ENCODE results near the gene PCCA. TPM values are rescaled to one million over a fixed set of nuclear protein-coding genes. Genes with fewer than 3 reads are reported as not detected.

PCCA gene
- total and polyA plus RNA-seq, 2 donors from 2014 or later = 86.2 to 222 TPM

DNA sequence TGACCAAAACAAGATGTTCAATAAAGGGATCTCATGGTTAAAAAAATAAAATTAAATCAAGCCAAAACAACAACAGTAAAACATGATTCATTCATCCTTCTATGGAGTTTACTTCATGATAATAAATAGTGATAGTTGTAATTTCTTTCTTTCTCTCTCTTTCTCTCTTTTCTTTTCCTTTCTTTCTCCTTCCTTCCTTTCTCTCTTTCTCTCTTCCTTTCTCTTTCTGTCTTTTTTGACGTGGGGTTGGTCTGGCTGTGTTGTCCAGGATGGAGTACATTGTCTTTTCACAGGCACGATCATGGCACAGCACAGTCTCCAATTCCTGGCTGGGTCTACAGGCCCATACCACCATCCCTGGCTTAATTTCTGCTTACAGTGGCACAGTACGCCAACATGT lies 29.1 kb upstream of the PCCA start:
- TF ChIP-seq, protein P1, sequence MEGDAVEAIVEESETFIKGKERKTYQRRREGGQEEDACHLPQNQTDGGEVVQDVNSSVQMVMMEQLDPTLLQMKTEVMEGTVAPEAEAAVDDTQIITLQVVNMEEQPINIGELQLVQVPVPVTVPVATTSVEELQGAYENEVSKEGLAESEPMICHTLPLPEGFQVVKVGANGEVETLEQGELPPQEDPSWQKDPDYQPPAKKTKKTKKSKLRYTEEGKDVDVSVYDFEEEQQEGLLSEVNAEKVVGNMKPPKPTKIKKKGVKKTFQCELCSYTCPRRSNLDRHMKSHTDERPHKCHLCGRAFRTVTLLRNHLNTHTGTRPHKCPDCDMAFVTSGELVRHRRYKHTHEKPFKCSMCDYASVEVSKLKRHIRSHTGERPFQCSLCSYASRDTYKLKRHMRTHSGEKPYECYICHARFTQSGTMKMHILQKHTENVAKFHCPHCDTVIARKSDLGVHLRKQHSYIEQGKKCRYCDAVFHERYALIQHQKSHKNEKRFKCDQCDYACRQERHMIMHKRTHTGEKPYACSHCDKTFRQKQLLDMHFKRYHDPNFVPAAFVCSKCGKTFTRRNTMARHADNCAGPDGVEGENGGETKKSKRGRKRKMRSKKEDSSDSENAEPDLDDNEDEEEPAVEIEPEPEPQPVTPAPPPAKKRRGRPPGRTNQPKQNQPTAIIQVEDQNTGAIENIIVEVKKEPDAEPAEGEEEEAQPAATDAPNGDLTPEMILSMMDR (IDR thresholded peaks at IDR 0.05; ENCODE audit: borderline replicate concordance, extremely low read depth, insufficient read depth) = no peak
- Histone ChIP-seq H3K9ac (ENCODE audit: low read length in 3 of 3) (no peak overlapping the region), H3K4me3 (ENCODE audit: low read length in 3 of 3) (no peak overlapping the region), H3K27ac (ENCODE audit: low read depth in 2 of 2, low read length in 2 of 2) (no peak overlapping the region), H3K9me3 (ENCODE audit: control insufficient read depth in 2 of 3, insufficient read depth in 1 of 3, low read length in 3 of 3) (no peaks in the 10 kb centered on the region), H3K4me1 (ENCODE audit: control insufficient read depth in 2 of 3, insufficient read depth in 2 of 3, low read depth in 1 of 3, low read length in 3 of 3) (no peaks in the 10 kb centered on the region), H3K36me3 (ENCODE audit: control insufficient read depth in 2 of 3, insufficient read depth in 3 of 3, low read length in 3 of 3) (no peaks in the 10 kb centered on the region), H3K27me3 (ENCODE audit: control insufficient read depth, insufficient read depth, low read length) (no peaks in the 10 kb centered on the region)
- DNase-seq (no peak), FAIRE-seq (no peak)
- intact Hi-C loops (cut with DNase I) = no loop called here

DNA sequence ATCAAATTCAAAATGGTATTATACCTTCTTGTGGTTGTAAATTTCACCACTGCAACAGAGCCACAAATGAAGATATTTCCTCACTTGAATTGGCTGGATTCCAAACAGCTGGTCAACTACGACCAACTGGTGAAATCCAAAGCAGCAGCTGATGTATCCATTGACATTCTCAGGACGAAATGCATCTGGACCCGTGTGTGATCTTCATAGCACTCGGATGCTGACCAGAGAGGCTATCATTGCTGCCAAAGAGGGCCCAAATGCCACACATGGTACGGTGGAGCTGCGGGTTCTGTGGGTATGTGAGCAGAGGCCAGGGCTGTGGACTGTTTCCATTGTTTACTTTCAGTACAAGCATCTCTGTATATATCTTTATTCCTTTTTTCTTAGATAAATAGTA lies 25.6 kb upstream of the PCCA start:
- no peaks in the 10 kb centered on the region for H3K9me3 ChIP-seq (ENCODE audit: control insufficient read depth in 2 of 3, insufficient read depth in 1 of 3, low read length in 3 of 3)
- no peaks in the 10 kb centered on the region for H3K27me3 ChIP-seq (ENCODE audit: control insufficient read depth, insufficient read depth, low read length)
- no peak for FAIRE-seq
- H3K4me3 ChIP-seq (ENCODE audit: low read length in 3 of 3) = no peak overlapping the region
- H3K36me3 ChIP-seq (ENCODE audit: control insufficient read depth in 2 of 3, insufficient read depth in 3 of 3, low read length in 3 of 3) = no peaks in the 10 kb centered on the region
- no peak overlapping the region for H3K9ac ChIP-seq (ENCODE audit: low read length in 3 of 3)
- intact Hi-C loops (cut with DNase I) = no loop called here
- TF ChIP-seq, protein P1 (IDR thresholded peaks at IDR 0.05; ENCODE audit: borderline replicate concordance, extremely low read depth, insufficient read depth) = no peak
- H3K4me1 ChIP-seq (ENCODE audit: control insufficient read depth in 2 of 3, insufficient read depth in 2 of 3, low read depth in 1 of 3, low read length in 3 of 3) = no peaks in the 10 kb centered on the region
- peak in 2 of 5 donors; percentile 24 to 31 for DNase-seq
- no peak overlapping the region for H3K27ac ChIP-seq (ENCODE audit: low read depth in 2 of 2, low read length in 2 of 2)

DNA sequence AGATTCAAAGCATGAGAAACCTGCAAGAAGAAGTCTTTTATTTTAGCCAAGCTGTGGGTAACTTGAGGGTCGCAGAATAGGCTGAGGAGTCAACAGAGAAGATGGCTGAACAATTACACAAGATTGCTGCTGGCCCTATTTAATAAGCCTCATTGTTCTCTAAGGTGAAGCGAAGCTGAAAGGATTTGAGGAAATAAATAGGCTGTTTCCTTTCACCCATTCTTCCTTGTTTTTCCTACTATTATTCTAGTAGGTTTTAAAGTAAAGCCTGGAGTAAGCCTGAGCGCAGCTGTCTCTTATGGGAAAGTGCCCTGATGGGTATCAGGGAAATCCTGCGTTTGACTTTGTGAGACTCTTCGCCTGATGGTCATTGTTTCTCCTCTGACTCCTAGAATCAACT lies 25.0 kb upstream of the PCCA start:
- TF ChIP-seq, protein P1 (IDR thresholded peaks at IDR 0.05; ENCODE audit: borderline replicate concordance, extremely low read depth, insufficient read depth) = no peak
- intact Hi-C loops (cut with DNase I) = no loop called here
- no peaks in the 10 kb centered on the region for H3K4me1 ChIP-seq (ENCODE audit: control insufficient read depth in 2 of 3, insufficient read depth in 2 of 3, low read depth in 1 of 3, low read length in 3 of 3)
- no peaks in the 10 kb centered on the region for H3K27me3 ChIP-seq (ENCODE audit: control insufficient read depth, insufficient read depth, low read length)
- FAIRE-seq (no peak), DNase-seq (no peak)
- H3K9me3 ChIP-seq (ENCODE audit: control insufficient read depth in 2 of 3, insufficient read depth in 1 of 3, low read length in 3 of 3) = no peaks in the 10 kb centered on the region
- no peak overlapping the region for H3K27ac ChIP-seq (ENCODE audit: low read depth in 2 of 2, low read length in 2 of 2)
- no peak overlapping the region for H3K4me3 ChIP-seq (ENCODE audit: low read length in 3 of 3)
- no peak overlapping the region for H3K9ac ChIP-seq (ENCODE audit: low read length in 3 of 3)
- no peaks in the 10 kb centered on the region for H3K36me3 ChIP-seq (ENCODE audit: control insufficient read depth in 2 of 3, insufficient read depth in 3 of 3, low read length in 3 of 3)
